WTC11 (cell line): ENCODE results near the gene FA2H.

Source experiments
- KAT7 ChIP-seq: sonication (generic); formaldehyde crosslinking; IDR thresholded peaks from 2 replicates; pipeline ENCODE4 v1.8.1; 2023; ENCODE audit warnings: missing genetic modification reagents, mild to moderate bottlenecking, borderline replicate concordance
- NR3C1 ChIP-seq: sonication (generic); formaldehyde crosslinking; conservative IDR thresholded peaks from 2 replicates; pipeline ENCODE4 v1.8.1; 2023; ENCODE audit warnings: low read depth, mild to moderate bottlenecking, missing genetic modification reagents
- ZNF138 ChIP-seq: sonication (generic); formaldehyde crosslinking; conservative IDR thresholded peaks from 2 replicates; pipeline ENCODE4 v1.8.1; 2022; ENCODE audit warnings: mild to moderate bottlenecking, moderate library complexity, missing genetic modification reagents
- ZNF396 ChIP-seq: fragments of 250-450 bp; sonication (Bioruptor Pico); IDR thresholded peaks from 2 replicates; pipeline ENCODE4 v1.8.0; 2021; ENCODE audit warnings: mild to moderate bottlenecking, moderate library complexity, borderline replicate concordance
- TF ChIP-seq, protein P1 (sequence below): fragments of 200-600 bp; IDR thresholded peaks from 2 replicates; pipeline ENCODE4 v1.8.0; 2022; ENCODE audit warnings: antibody characterized with exemption
- TF ChIP-seq, protein P2 (sequence below): sonication (generic); formaldehyde crosslinking; IDR thresholded peaks from 2 replicates; pipeline ENCODE4 v1.8.1; 2023; ENCODE audit warnings: mild to moderate bottlenecking, missing genetic modification reagents
- TF ChIP-seq, protein P3 (sequence below): sonication (generic); formaldehyde crosslinking; IDR thresholded peaks from 2 replicates; pipeline ENCODE4 v1.8.1; 2023; ENCODE audit warnings: mild to moderate bottlenecking, missing genetic modification reagents, moderate library complexity

DNA sequence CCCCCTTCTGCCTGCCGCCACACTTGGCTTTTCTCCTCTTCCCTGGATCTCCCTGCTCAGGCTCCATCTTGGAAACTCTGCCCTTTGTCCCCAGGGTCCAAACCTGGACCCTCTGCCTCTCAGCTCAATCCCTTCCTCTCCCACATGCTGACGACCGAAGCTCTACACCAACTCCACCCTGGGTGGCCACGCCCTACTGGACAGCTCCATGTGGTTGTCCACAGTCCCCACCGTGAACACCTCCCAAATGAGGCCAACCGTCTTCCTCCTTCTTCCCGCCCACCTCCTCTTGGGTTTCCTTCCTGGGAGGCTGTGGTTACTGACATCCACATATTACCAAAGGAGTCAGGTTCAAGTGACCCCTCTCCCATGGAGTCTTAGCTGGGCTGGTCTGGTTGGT is 51.4 kb downstream of the FA2H start:
- TF ChIP-seq, protein P1, sequence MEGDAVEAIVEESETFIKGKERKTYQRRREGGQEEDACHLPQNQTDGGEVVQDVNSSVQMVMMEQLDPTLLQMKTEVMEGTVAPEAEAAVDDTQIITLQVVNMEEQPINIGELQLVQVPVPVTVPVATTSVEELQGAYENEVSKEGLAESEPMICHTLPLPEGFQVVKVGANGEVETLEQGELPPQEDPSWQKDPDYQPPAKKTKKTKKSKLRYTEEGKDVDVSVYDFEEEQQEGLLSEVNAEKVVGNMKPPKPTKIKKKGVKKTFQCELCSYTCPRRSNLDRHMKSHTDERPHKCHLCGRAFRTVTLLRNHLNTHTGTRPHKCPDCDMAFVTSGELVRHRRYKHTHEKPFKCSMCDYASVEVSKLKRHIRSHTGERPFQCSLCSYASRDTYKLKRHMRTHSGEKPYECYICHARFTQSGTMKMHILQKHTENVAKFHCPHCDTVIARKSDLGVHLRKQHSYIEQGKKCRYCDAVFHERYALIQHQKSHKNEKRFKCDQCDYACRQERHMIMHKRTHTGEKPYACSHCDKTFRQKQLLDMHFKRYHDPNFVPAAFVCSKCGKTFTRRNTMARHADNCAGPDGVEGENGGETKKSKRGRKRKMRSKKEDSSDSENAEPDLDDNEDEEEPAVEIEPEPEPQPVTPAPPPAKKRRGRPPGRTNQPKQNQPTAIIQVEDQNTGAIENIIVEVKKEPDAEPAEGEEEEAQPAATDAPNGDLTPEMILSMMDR: no peak
- TF ChIP-seq ZNF138 (CRISPR knock-in tag): no peak
- TF ChIP-seq KAT7: no peak
- no peak for TF ChIP-seq ZNF396 (CRISPR knock-in tag)
- TF ChIP-seq NR3C1 (CRISPR knock-in tag): no peak
- TF ChIP-seq, protein P2, sequence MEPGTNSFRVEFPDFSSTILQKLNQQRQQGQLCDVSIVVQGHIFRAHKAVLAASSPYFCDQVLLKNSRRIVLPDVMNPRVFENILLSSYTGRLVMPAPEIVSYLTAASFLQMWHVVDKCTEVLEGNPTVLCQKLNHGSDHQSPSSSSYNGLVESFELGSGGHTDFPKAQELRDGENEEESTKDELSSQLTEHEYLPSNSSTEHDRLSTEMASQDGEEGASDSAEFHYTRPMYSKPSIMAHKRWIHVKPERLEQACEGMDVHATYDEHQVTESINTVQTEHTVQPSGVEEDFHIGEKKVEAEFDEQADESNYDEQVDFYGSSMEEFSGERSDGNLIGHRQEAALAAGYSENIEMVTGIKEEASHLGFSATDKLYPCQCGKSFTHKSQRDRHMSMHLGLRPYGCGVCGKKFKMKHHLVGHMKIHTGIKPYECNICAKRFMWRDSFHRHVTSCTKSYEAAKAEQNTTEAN (CRISPR knock-in tag): no peak
- TF ChIP-seq, protein P3, sequence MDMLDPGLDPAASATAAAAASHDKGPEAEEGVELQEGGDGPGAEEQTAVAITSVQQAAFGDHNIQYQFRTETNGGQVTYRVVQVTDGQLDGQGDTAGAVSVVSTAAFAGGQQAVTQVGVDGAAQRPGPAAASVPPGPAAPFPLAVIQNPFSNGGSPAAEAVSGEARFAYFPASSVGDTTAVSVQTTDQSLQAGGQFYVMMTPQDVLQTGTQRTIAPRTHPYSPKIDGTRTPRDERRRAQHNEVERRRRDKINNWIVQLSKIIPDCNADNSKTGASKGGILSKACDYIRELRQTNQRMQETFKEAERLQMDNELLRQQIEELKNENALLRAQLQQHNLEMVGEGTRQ (CRISPR knock-in tag): no peak
